OCI-LY7 (cell line): ENCODE results near the gene ST6GALNAC5.

Source experiments
- CTCF ChIP-seq: fragments of 200-600 bp; sonication (generic); conservative IDR thresholded peaks from 2 replicates; pipeline ENCODE4 v1.5.1; 2014; ENCODE audit warnings: mild to moderate bottlenecking, antibody characterized with exemption, low read length, moderate library complexity, mixed read lengths
- EZH2phosphoT487 ChIP-seq: fragments of 200-600 bp; sonication (generic); IDR thresholded peaks from 2 replicates; pipeline ENCODE4 v1.6.1; 2018; ENCODE audit warnings: low read depth, borderline replicate concordance, mild to moderate bottlenecking, mixed run types, antibody characterized with exemption, low read length, moderate library complexity, mixed read lengths

GRCh38 chr1:77014073-77014788 is 147.0 kb downstream of the ST6GALNAC5 start:
- TF ChIP-seq CTCF (no peak), EZH2phosphoT487 (no peak)
